Kidney (tissue), 14 donors: ENCODE measurements around the gene RAB3IL1. TPM values are rescaled to one million over a fixed set of nuclear protein-coding genes. Genes with fewer than 3 reads are reported as not detected.
"Not testable (repeated sequence)": the region's sequence is repeated elsewhere in the genome, so short reads cannot be mapped to it uniquely, and the experiment has no call there.

Experiments used
- DNase-seq, 5 donors: peaks; one replicate each; pipeline ENCODE4 v3.0.0-alpha.2; 2013 to 2020
- FAIRE-seq: peaks from 2 replicates; lab custom pipeline; 2012; peaks lifted over from hg19 to GRCh38; lab: Jason Lieb, UNC
- H3K27ac ChIP-seq, 2 donors: one replicate each; pipeline ENCODE4 v1.7.0; 2013; ENCODE audit warnings: low read depth in 2 of 2, low read length in 2 of 2, inconsistent platforms in 1 of 2
- H3K27me3 ChIP-seq: one replicate; pipeline ENCODE4 v1.7.1; 2013; ENCODE audit warnings: low read length, inconsistent platforms; ENCODE audit not compliant: control insufficient read depth, insufficient read depth
- H3K36me3 ChIP-seq, 3 donors: one replicate each; pipeline versions ENCODE4 v1.7.0 to v1.7.1; 2013; ENCODE audit warnings: low read length in 3 of 3, control low read depth in 1 of 3, inconsistent platforms in 1 of 3; ENCODE audit not compliant: insufficient read depth in 3 of 3, control insufficient read depth in 2 of 3
- H3K4me1 ChIP-seq, 3 donors: one replicate each; pipeline versions ENCODE4 v1.7.0 to v1.7.1; 2013; ENCODE audit warnings: low read length in 3 of 3, inconsistent platforms in 1 of 3, low read depth in 1 of 3; ENCODE audit not compliant: control insufficient read depth in 2 of 3, insufficient read depth in 2 of 3
- H3K4me3 ChIP-seq, 3 donors: one replicate each; pipeline versions ENCODE4 v1.7.0 to v1.8.1; 2013; ENCODE audit warnings: low read length in 3 of 3, control low read depth in 1 of 3, inconsistent platforms in 1 of 3
- H3K9ac ChIP-seq, 3 donors: one replicate each; pipeline versions ENCODE4 v1.7.0 to v1.7.1; 2013; ENCODE audit warnings: low read length in 3 of 3, control low read depth in 1 of 3, inconsistent platforms in 1 of 3
- H3K9me3 ChIP-seq, 3 donors: one replicate each; pipeline versions ENCODE4 v1.7.0 to v1.7.1; 2013; ENCODE audit warnings: low read length in 3 of 3, control low read depth in 1 of 3, inconsistent platforms in 1 of 3; ENCODE audit not compliant: control insufficient read depth in 2 of 3, insufficient read depth in 1 of 3
- CTCF ChIP-seq: IDR thresholded peaks from 3 replicates; pipeline ENCODE4 v1.5.1; 2012; ENCODE audit warnings: mild to moderate bottlenecking, moderate library complexity, borderline replicate concordance; ENCODE audit not compliant: insufficient read depth; ENCODE audit errors: extremely low read depth
- intact Hi-C: fragments of 100-400 bp; cut with DNase I; formaldehyde crosslinking; loops from one replicate; pipeline ENCODE4 v1.11.1; 2022
- polyA plus RNA-seq: library from polyadenylated mRNA; stranded (reverse); fragments of 350-450 nt; fragmentation: Illumina TruSeq; extraction: RNeasy Lipid Tissue Mini Kit (QIAGEN cat#74804); gene quantifications from one replicate; pipeline ENCODE4 v1.2.3, GENCODE V29; 2014; ENCODE audit warnings: low read depth, low replicate concordance; ENCODE audit not compliant: insufficient read depth
- total RNA-seq: library from RNA; stranded (reverse); fragmentation: NEBNext Ultra II Directional; extraction: Animal tissue kit (Norgen Biotek cat#: 25700); gene quantifications from one replicate; pipeline ENCODE4 v1.2.1, GENCODE V29; 2021
- donor health status: control.
- donor health status: control.
- donor health status: control.
- donor health status: control.
- donor health status: control.
- donor health status: DM: yes; HTN: yes; CAD: no.
- donor health status: Normal renal cell carcinoma (clear cell type).

The RAB3IL1 gene
- total and polyA plus RNA-seq, 2 donors from 2014 or later, result 14.6 to 27.8 TPM

- FAIRE-seq (no peak), DNase-seq (no peak)
Measured at GRCh38 chr11:61883327-61883726, 34.0 kb downstream of the RAB3IL1 start.

GRCh38 chr11:61882879-61883278 is 34.5 kb downstream of the RAB3IL1 start:
- no peak for TF ChIP-seq CTCF
- no peaks in the 10 kb centered on the region for H3K27me3 ChIP-seq
- H3K4me3 ChIP-seq, result no peak overlapping the region
- no peaks in the 10 kb centered on the region for H3K36me3 ChIP-seq
- no peak overlapping the region for H3K9ac ChIP-seq
- H3K4me1 ChIP-seq, result no peaks in the 10 kb centered on the region
- H3K9me3 ChIP-seq, result no peaks in the 10 kb centered on the region
- FAIRE-seq (no peak), DNase-seq (no peak)
- intact Hi-C loops, result no loop called here
- no peak overlapping the region for H3K27ac ChIP-seq

More at GRCh38 chr11:61883327-61883726, 34.0 kb downstream of the RAB3IL1 start:
- TF ChIP-seq CTCF, result no peak
- intact Hi-C loops, result no loop called here
- H3K4me3 ChIP-seq, result no peak overlapping the region
- H3K9ac ChIP-seq, result no peak overlapping the region
- H3K4me1 ChIP-seq, result peaks cover 0 to 3% (median under 1%) of the 10 kb centered on the region in 3 donors
- no peak overlapping the region for H3K27ac ChIP-seq
- no peaks in the 10 kb centered on the region for H3K9me3 ChIP-seq
- H3K27me3 ChIP-seq, result no peaks in the 10 kb centered on the region
- H3K36me3 ChIP-seq, result no peaks in the 10 kb centered on the region

- H3K4me1 ChIP-seq, H3K36me3 ChIP-seq, H3K27me3 ChIP-seq, DNase-seq, H3K27ac ChIP-seq, intact Hi-C loops, H3K4me3 ChIP-seq, FAIRE-seq, H3K9me3 ChIP-seq, H3K9ac ChIP-seq: not testable (repeated sequence)
Measured at GRCh38 chr11:61882267-61882666, 35.1 kb downstream of the RAB3IL1 start.

- no peak overlapping the region for H3K4me3 ChIP-seq
- H3K36me3 ChIP-seq, result no peaks in the 10 kb centered on the region
- DNase-seq (no peak), FAIRE-seq (no peak)
- no peaks in the 10 kb centered on the region for H3K4me1 ChIP-seq
- no peaks in the 10 kb centered on the region for H3K27me3 ChIP-seq
- no peak overlapping the region for H3K9ac ChIP-seq
- intact Hi-C loops, result no loop called here
- no peaks in the 10 kb centered on the region for H3K9me3 ChIP-seq
- H3K27ac ChIP-seq, result no peak overlapping the region
- no peak for TF ChIP-seq CTCF
Measured at GRCh38 chr11:61881397-61881796, 36.0 kb downstream of the RAB3IL1 start.
